GM04503 (cell line): Measurements from ENCODE around the gene ATXN10.
"Not testable (repeated sequence)": the region's sequence is repeated elsewhere in the genome, so short reads cannot be mapped to it uniquely, and the experiment has no call there.

Source experiments
- DNase-seq: peaks from one replicate; pipeline ENCODE4 v3.0.0-alpha.2; 2012; ENCODE audit warnings: low read depth

ATXN10 gene

GRCh38 chr22:45709060-45709739 is 37.6 kb downstream of the ATXN10 start:
- peak; percentile 73 for DNase-seq

- peak; percentile 55 for DNase-seq
These were observed 38.2 kb downstream of the ATXN10 start for GRCh38 chr22:45709866-45710265.

- no peak for DNase-seq
These were observed 38.8 kb downstream of the ATXN10 start for GRCh38 chr22:45710469-45710868.

GRCh38 chr22:45714390-45714789 is 42.8 kb downstream of the ATXN10 start:
- DNase-seq, result not testable (repeated sequence)

GRCh38 chr22:45717789-45718188 is 46.2 kb downstream of the ATXN10 start:
- peak; percentile 57 for DNase-seq

- no peak for DNase-seq
These were observed 46.8 kb downstream of the ATXN10 start for GRCh38 chr22:45718391-45718790.

GRCh38 chr22:45720839-45721378 is 49.3 kb downstream of the ATXN10 start:
- DNase-seq, result no peak

GRCh38 chr22:45722006-45722405 is 50.4 kb downstream of the ATXN10 start:
- DNase-seq, result no peak

GRCh38 chr22:45726081-45726480 is 54.4 kb downstream of the ATXN10 start:
- no peak for DNase-seq

- no peak for DNase-seq
These were observed 59.6 kb downstream of the ATXN10 start for GRCh38 chr22:45731041-45731797.

GRCh38 chr22:45731798-45732495 is 60.3 kb downstream of the ATXN10 start:
- no peak for DNase-seq

GRCh38 chr22:45735273-45735672 is 63.6 kb downstream of the ATXN10 start:
- DNase-seq, result no peak

GRCh38 chr22:45738206-45738605 is 66.6 kb downstream of the ATXN10 start:
- no peak for DNase-seq

- DNase-seq, result no peak
These were observed 68.6 kb downstream of the ATXN10 start for GRCh38 chr22:45740236-45740635.

- no peak for DNase-seq
These were observed 71.3 kb downstream of the ATXN10 start for GRCh38 chr22:45742866-45743450.

- DNase-seq, result no peak
These were observed 72.1 kb downstream of the ATXN10 start for GRCh38 chr22:45743687-45744086.

GRCh38 chr22:45744442-45744841 is 72.8 kb downstream of the ATXN10 start:
- DNase-seq, result no peak

GRCh38 chr22:45750626-45751025 is 79.0 kb downstream of the ATXN10 start:
- no peak for DNase-seq

GRCh38 chr22:45752036-45752435 is 80.4 kb downstream of the ATXN10 start:
- no peak for DNase-seq

- no peak for DNase-seq
These were observed 83.2 kb downstream of the ATXN10 start for GRCh38 chr22:45754822-45755221.

GRCh38 chr22:45756558-45756957 is 84.9 kb downstream of the ATXN10 start:
- DNase-seq, result no peak

- no peak for DNase-seq
These were observed 85.4 kb downstream of the ATXN10 start for GRCh38 chr22:45757068-45757467.
